ENCODE data around the gene FHIT.

Gene FHIT

GRCh38 chr3:60142009-60142408 is 1109.2 kb downstream of the FHIT start:
- DNase-seq: no peak

GRCh38 chr3:60140160-60140559 is 1111.1 kb downstream of the FHIT start:
- no peak for DNase-seq

GRCh38 chr3:60136601-60137000 is 1114.7 kb downstream of the FHIT start:
- no peak for DNase-seq

- DNase-seq: no peak
Observed at GRCh38 chr3:60135474-60135873, 1115.8 kb downstream of the FHIT start.

- no peak for DNase-seq
Observed at GRCh38 chr3:60133269-60134162, 1117.7 kb downstream of the FHIT start.

GRCh38 chr3:60131618-60132017 is 1119.6 kb downstream of the FHIT start:
- no peak for DNase-seq

GRCh38 chr3:60126511-60127304 is 1124.5 kb downstream of the FHIT start:
- DNase-seq: no peak

GRCh38 chr3:60125686-60126085 is 1125.6 kb downstream of the FHIT start:
- peak in 12 of 56 donors; percentile 1 to 25 (median 12) for DNase-seq

- DNase-seq: no peak
Observed at GRCh38 chr3:60120245-60120644, 1131.0 kb downstream of the FHIT start.

GRCh38 chr3:60114191-60114590 is 1137.1 kb downstream of the FHIT start:
- DNase-seq: no peak

GRCh38 chr3:60107275-60107674 is 1144.0 kb downstream of the FHIT start:
- no peak for DNase-seq

GRCh38 chr3:60102154-60102553 is 1149.1 kb downstream of the FHIT start:
- no peak for DNase-seq

- DNase-seq: no peak
Observed at GRCh38 chr3:60101621-60102020, 1149.6 kb downstream of the FHIT start.

- no peak for DNase-seq
Observed at GRCh38 chr3:60096403-60096802, 1154.8 kb downstream of the FHIT start.

GRCh38 chr3:60095930-60096329 is 1155.3 kb downstream of the FHIT start:
- no peak for DNase-seq

- DNase-seq: no peak
Observed at GRCh38 chr3:60095516-60095915, 1155.7 kb downstream of the FHIT start.

GRCh38 chr3:60094392-60094947 is 1156.8 kb downstream of the FHIT start:
- no peak for DNase-seq

GRCh38 chr3:60090548-60090947 is 1160.7 kb downstream of the FHIT start:
- DNase-seq: no peak

GRCh38 chr3:60086811-60087210 is 1164.4 kb downstream of the FHIT start:
- peak in 22 of 56 donors; percentile 0 to 42 (median 6) for DNase-seq

GRCh38 chr3:60085649-60086048 is 1165.6 kb downstream of the FHIT start:
- no peak for DNase-seq

GRCh38 chr3:60081381-60082095 is 1169.7 kb downstream of the FHIT start:
- no peak for DNase-seq
